GM19351 (cell line): ENCODE data around the gene NEURL2.
"Not testable (repeated sequence)": the region's sequence is repeated elsewhere in the genome, so short reads cannot be mapped to it uniquely, and the experiment has no call there.

Experiments used
- ATAC-seq: cut with Tn5 transposase; IDR thresholded peaks from one replicate; pipeline ENCODE4 v1.9.1; 2021; ENCODE audit warnings: mild to moderate bottlenecking, moderate library complexity; ENCODE audit not compliant: unreplicated experiment

The NEURL2 gene

GRCh38 chr20:45890985-45891983 lies at the start of gene NEURL2, which contains the start of gene CTSA:
Gene NEURL2 (minus strand): TSS chr20:45891208. CDS start chr20:45890991, 217 bp downstream.
Gene CTSA (plus strand): TSS chr20:45891335. CDS start chr20:45891569, 234 bp downstream.
- peak; percentile 82 for ATAC-seq

- ATAC-seq = no peak
Measured at GRCh38 chr20:45940469-45940868, 49.5 kb upstream of the NEURL2 start.

GRCh38 chr20:45940053-45940452 lies 49.0 kb upstream of the NEURL2 start:
- ATAC-seq = no peak

- no peak for ATAC-seq
Measured at GRCh38 chr20:45938727-45939438, 47.9 kb upstream of the NEURL2 start.

- no peak for ATAC-seq
Measured at GRCh38 chr20:45937765-45938164, 46.8 kb upstream of the NEURL2 start.

- peak; percentile 11 for ATAC-seq
Measured at GRCh38 chr20:45935416-45936046, 44.5 kb upstream of the NEURL2 start.

- peak; percentile 81 for ATAC-seq
Measured at GRCh38 chr20:45934586-45935415, 43.8 kb upstream of the NEURL2 start, which contains the start of gene PCIF1. Gene PCIF1 (plus strand): TSS chr20:45934683. CDS start chr20:45939000, 4,317 bp downstream.

- peak; percentile 11 for ATAC-seq
Measured at GRCh38 chr20:45934046-45934585, 43.1 kb upstream of the NEURL2 start.

GRCh38 chr20:45933266-45934045 lies 42.4 kb upstream of the NEURL2 start:
- ATAC-seq = no peak

- ATAC-seq = not testable (repeated sequence)
Measured at GRCh38 chr20:45931680-45932079, 40.7 kb upstream of the NEURL2 start.

GRCh38 chr20:45927071-45927878 lies 36.3 kb upstream of the NEURL2 start:
- no peak for ATAC-seq

GRCh38 chr20:45926731-45927070 lies 35.7 kb upstream of the NEURL2 start:
- no peak for ATAC-seq

GRCh38 chr20:45925821-45926506 lies 35.0 kb upstream of the NEURL2 start:
- no peak for ATAC-seq

GRCh38 chr20:45924391-45925261 lies 33.6 kb upstream of the NEURL2 start:
- no peak for ATAC-seq

- no peak for ATAC-seq
Measured at GRCh38 chr20:45921337-45922189, 30.6 kb upstream of the NEURL2 start.
